ENCODE measurements around the gene HS6ST2.

HS6ST2 gene

DNA sequence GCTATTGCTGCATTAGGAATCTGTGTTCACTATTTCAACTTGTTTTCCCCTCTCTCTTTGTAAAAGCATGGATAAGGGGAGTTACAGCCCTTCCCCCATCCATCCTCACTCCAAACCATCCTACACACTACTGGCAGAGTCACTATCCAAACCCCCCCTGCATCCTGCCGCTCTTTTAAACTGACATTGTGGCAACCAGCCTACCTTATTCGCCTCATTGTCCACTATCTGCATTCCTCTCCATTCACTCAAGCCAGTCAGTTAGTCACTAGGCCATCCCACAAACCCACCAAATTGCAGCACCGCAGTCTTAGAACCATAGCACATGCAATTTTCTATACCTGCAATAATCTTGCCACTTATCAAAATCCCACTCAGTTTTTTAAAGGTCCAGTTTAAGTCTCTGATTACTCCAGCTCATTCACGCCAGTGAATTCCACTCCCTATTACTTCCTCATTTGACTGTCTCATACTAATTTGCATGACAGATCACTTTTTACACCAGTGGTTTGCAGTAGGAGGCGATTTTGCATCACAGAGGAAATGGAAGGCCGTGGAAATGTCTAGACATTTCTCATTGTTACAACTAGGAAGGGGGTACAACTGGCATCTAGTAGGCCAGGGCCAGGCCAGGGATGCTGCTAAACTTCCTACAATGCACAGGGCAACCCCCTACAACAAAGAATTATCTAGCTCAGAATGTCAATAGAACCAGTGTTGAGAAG, 181.8 kb downstream of the HS6ST2 start:
- H3K4me3 ChIP-seq (ENCODE audit: severe bottlenecking), result no peak overlapping the region
- no peaks in the 10 kb centered on the region for H3K9me3 ChIP-seq (ENCODE audit: severe bottlenecking)
- H3K27ac ChIP-seq (ENCODE audit: poor library complexity, severe bottlenecking), result no peak overlapping the region
- no peaks in the 10 kb centered on the region for H3K4me1 ChIP-seq (ENCODE audit: insufficient read depth, poor library complexity, severe bottlenecking)
- DNase-seq (ENCODE audit: low spot score) (no peak), ATAC-seq (ENCODE audit: low read depth) (no peak)
- H3K36me3 ChIP-seq (ENCODE audit: low read depth), result no peaks in the 10 kb centered on the region
- H3K27me3 ChIP-seq (ENCODE audit: insufficient read depth, poor library complexity, severe bottlenecking), result no peaks in the 10 kb centered on the region
- TF ChIP-seq, protein P1, sequence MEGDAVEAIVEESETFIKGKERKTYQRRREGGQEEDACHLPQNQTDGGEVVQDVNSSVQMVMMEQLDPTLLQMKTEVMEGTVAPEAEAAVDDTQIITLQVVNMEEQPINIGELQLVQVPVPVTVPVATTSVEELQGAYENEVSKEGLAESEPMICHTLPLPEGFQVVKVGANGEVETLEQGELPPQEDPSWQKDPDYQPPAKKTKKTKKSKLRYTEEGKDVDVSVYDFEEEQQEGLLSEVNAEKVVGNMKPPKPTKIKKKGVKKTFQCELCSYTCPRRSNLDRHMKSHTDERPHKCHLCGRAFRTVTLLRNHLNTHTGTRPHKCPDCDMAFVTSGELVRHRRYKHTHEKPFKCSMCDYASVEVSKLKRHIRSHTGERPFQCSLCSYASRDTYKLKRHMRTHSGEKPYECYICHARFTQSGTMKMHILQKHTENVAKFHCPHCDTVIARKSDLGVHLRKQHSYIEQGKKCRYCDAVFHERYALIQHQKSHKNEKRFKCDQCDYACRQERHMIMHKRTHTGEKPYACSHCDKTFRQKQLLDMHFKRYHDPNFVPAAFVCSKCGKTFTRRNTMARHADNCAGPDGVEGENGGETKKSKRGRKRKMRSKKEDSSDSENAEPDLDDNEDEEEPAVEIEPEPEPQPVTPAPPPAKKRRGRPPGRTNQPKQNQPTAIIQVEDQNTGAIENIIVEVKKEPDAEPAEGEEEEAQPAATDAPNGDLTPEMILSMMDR (IDR thresholded peaks at IDR 0.05; ENCODE audit: poor library complexity, severe bottlenecking), result no peak

DNA sequence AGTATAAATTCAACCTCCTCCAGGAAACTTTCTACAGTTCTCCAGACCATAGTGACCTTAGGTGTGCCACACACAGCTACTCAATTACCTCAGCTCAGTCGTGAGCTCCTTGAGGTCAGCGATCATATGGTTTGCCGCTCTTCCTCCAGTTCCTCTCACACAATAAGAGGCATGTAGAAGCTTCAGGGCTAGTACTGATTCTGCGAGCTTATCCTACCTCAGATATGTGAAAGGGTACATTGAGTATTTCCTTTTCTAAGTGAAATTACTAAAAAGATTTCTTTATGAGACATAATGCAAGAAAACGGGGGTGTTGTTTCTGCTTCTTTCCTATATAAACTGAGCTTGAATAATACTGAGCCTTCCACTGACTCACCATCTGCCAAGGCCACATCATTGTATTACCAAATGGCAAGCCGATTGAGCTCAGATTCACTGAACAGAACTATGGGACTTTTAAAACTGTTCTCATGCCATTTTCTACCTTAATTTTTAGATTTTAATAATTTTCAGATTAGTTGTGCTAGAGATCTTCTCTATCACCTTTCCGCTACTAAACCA, 183.1 kb downstream of the HS6ST2 start:
- H3K27ac ChIP-seq (ENCODE audit: poor library complexity, severe bottlenecking), result no peak overlapping the region
- H3K9me3 ChIP-seq (ENCODE audit: severe bottlenecking), result no peaks in the 10 kb centered on the region
- no peaks in the 10 kb centered on the region for H3K27me3 ChIP-seq (ENCODE audit: insufficient read depth, poor library complexity, severe bottlenecking)
- DNase-seq (ENCODE audit: low spot score) (no peak), ATAC-seq (ENCODE audit: low read depth) (no peak)
- no peaks in the 10 kb centered on the region for H3K36me3 ChIP-seq (ENCODE audit: low read depth)
- no peaks in the 10 kb centered on the region for H3K4me1 ChIP-seq (ENCODE audit: insufficient read depth, poor library complexity, severe bottlenecking)
- no peak overlapping the region for H3K4me3 ChIP-seq (ENCODE audit: severe bottlenecking)
- TF ChIP-seq, protein P1 (IDR thresholded peaks at IDR 0.05; ENCODE audit: poor library complexity, severe bottlenecking), result no peak

DNA sequence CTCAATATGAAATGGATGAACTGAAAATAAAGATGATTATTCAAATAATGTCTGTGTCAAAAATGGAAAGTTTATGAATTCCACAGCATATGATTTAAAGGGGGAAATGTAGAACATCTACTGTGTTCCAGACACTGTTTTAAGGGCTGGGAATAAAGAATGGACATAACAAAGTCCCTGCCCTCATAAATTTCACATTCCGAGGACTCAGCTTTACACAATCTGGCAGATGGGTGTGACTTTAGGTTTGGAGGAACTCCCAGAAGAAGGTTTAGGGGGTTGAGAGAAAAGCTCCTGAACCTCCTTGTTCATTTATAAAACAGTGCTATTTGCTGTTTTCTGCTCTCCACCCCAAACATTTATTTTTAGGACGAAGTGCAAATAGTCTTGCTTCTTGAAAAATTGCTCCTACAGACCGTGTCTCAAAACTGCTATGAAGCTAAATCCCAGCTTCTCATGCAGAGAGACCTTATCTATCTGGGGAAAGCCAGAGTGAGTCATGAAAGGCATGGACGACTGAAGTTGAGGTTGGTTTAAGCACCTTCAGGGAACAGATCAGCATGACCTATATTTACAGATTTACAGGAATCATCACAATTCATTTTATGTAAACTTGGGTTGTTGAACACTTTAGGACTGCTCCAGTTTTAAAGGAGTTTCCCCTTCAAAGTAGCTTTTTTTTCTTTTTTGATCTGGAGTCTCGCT, 184.3 kb downstream of the HS6ST2 start:
- no peak for ATAC-seq (ENCODE audit: low read depth)
- no peaks in the 10 kb centered on the region for H3K27me3 ChIP-seq (ENCODE audit: insufficient read depth, poor library complexity, severe bottlenecking)

DNA sequence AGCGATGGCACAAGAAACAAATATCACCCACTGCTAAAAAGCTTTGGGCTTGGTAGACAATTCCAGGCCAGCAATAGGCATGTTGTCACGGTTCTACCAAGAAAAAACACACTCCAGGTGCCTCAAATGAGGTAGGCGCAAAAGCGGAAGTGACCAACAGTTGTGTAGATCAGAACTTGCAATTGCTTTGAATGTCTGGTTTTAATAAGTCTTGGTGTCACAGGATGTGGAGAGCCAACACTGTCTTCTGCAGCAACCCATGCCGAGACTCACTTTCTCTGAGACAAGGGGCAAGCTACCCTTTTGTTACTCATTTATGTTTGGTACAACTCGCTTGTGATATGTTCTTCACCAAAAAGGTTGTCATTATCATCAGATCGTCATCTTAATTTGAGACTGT, 188.8 kb downstream of the HS6ST2 start:
- TF ChIP-seq, protein P1 (IDR thresholded peaks at IDR 0.05; ENCODE audit: poor library complexity, severe bottlenecking), result no peak
- Histone ChIP-seq H3K36me3 (ENCODE audit: low read depth) (no peaks in the 10 kb centered on the region), H3K27me3 (ENCODE audit: insufficient read depth, poor library complexity, severe bottlenecking) (no peaks in the 10 kb centered on the region), H3K4me3 (ENCODE audit: severe bottlenecking) (no peak overlapping the region), H3K4me1 (ENCODE audit: insufficient read depth, poor library complexity, severe bottlenecking) (no peaks in the 10 kb centered on the region), H3K27ac (ENCODE audit: poor library complexity, severe bottlenecking) (no peak overlapping the region), H3K9me3 (ENCODE audit: severe bottlenecking) (no peaks in the 10 kb centered on the region)
- ATAC-seq (ENCODE audit: low read depth) (no peak), DNase-seq (ENCODE audit: low spot score) (no peak)

More for the DNA sequence above, 184.3 kb downstream of the HS6ST2 start:
- Histone ChIP-seq H3K9me3 (ENCODE audit: severe bottlenecking) (no peaks in the 10 kb centered on the region), H3K4me3 (ENCODE audit: severe bottlenecking) (no peak overlapping the region), H3K27ac (ENCODE audit: poor library complexity, severe bottlenecking) (no peak overlapping the region), H3K4me1 (ENCODE audit: insufficient read depth, poor library complexity, severe bottlenecking) (no peaks in the 10 kb centered on the region), H3K36me3 (ENCODE audit: low read depth) (no peaks in the 10 kb centered on the region)
- TF ChIP-seq, protein P1 (IDR thresholded peaks at IDR 0.05; ENCODE audit: poor library complexity, severe bottlenecking), result no peak
- no peak for DNase-seq (ENCODE audit: low spot score)

Data from RWPE2 (cell line).